ENCODE results near the gene PSME2. TPM values are rescaled to one million over a fixed set of nuclear protein-coding genes. Genes with fewer than 3 reads are reported as not detected.

The PSME2 gene
- total and polyA plus RNA-seq, 2 donors (not counting 3 experiments of a cell fraction or from before 2014, with no cell fraction given) = 66.5 to 126 TPM

DNA sequence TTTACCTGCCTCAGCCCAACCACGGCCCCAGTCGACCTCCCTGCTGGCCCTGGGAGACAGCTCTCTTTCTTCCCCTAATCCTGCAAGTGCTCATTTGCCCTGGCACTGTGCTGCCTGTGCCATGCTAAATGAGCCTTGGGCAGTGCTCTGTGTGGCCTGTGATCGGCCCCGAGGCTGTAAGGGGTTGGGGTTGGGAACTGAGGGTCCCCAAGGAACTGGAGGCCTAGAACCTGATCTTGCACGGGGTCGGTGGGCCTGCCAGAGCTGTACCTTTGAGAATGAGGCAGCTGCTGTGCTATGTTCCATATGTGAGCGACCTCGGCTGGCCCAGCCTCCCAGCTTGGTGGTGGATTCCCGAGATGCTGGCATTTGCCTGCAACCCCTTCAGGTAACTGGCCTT lies 3.7 kb upstream of the PSME2 start:
- Histone ChIP-seq H3K36me3 (ENCODE audit: control insufficient read depth in 2 of 2, extremely low read depth in 1 of 2, insufficient read depth in 2 of 2, low read length in 2 of 2) (peaks cover 5 to 25% of the 10 kb centered on the region in 2 experiments), H3K9ac (replicated peaks; ENCODE audit: extremely low read depth, insufficient read depth, low read length) (no peak overlapping the region), H3K79me2 (ENCODE audit: control insufficient read depth, insufficient read depth, low read length) (peaks cover 25% of the 10 kb centered on the region), H3K27me3 (ENCODE audit: control insufficient read depth in 2 of 2, insufficient read depth in 2 of 2, low read length in 2 of 2) (no peaks in the 10 kb centered on the region), H3K9me1 (replicated peaks; ENCODE audit: control insufficient read depth, extremely low read depth, insufficient read depth, low read length) (no peaks in the 10 kb centered on the region), H2AFZ (ENCODE audit: low read depth, low read length) (no peak overlapping the region), H3K4me1 (ENCODE audit: control insufficient read depth, extremely low read depth, insufficient read depth, low read length) (peaks cover 16% of the 10 kb centered on the region), H3K4me3 (replicated peaks in 1 of 3; ENCODE audit: insufficient read depth in 1 of 3, low read depth in 1 of 3, low read length in 3 of 3) (no peak overlapping the region), H3K27ac (ENCODE audit: insufficient read depth, low read depth, low read length) (no peak overlapping the region), H3K9me3 (replicated peaks; ENCODE audit: control insufficient read depth, insufficient read depth, low read length) (no peaks in the 10 kb centered on the region), H4K20me1 (replicated peaks; ENCODE audit: control insufficient read depth, extremely low read depth, insufficient read depth, low read length) (no peaks in the 10 kb centered on the region), H3K4me2 (ENCODE audit: insufficient read depth, low read length) (no peak overlapping the region)
- TF ChIP-seq JUN (IDR thresholded peaks at IDR 0.05; ENCODE audit: borderline replicate concordance, insufficient read depth, insufficient read length, low read depth) (no peak), GATA2 (IDR thresholded peaks at IDR 0.05; ENCODE audit: insufficient read depth, insufficient read length, low read depth, low read length) (no peak), MYC (IDR thresholded peaks at IDR 0.05; ENCODE audit: low read depth, low read length) (no peak), FOS (IDR thresholded peaks at IDR 0.05; ENCODE audit: borderline replicate concordance, insufficient read depth, low read length) (no peak), POLR2AphosphoS5 (IDR thresholded peaks at IDR 0.05; ENCODE audit: insufficient read depth, low read depth, low read length) (no peak), POLR2A (IDR thresholded peaks at IDR 0.05; ENCODE audit: low read depth, low read length) (no peak), EZH2 (IDR thresholded peaks at IDR 0.05; ENCODE audit: borderline replicate concordance, low read depth, low read length, severe bottlenecking) (no peak)
- TF ChIP-seq, protein P1, sequence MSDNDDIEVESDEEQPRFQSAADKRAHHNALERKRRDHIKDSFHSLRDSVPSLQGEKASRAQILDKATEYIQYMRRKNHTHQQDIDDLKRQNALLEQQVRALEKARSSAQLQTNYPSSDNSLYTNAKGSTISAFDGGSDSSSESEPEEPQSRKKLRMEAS (IDR thresholded peaks at IDR 0.05; ENCODE audit: insufficient read depth, insufficient read length) = no peak
- TF ChIP-seq, protein P2, sequence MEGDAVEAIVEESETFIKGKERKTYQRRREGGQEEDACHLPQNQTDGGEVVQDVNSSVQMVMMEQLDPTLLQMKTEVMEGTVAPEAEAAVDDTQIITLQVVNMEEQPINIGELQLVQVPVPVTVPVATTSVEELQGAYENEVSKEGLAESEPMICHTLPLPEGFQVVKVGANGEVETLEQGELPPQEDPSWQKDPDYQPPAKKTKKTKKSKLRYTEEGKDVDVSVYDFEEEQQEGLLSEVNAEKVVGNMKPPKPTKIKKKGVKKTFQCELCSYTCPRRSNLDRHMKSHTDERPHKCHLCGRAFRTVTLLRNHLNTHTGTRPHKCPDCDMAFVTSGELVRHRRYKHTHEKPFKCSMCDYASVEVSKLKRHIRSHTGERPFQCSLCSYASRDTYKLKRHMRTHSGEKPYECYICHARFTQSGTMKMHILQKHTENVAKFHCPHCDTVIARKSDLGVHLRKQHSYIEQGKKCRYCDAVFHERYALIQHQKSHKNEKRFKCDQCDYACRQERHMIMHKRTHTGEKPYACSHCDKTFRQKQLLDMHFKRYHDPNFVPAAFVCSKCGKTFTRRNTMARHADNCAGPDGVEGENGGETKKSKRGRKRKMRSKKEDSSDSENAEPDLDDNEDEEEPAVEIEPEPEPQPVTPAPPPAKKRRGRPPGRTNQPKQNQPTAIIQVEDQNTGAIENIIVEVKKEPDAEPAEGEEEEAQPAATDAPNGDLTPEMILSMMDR (IDR thresholded peaks at IDR 0.05; ENCODE audit: extremely low read depth in 1 of 2, insufficient read depth in 1 of 2, low read depth in 1 of 2, low read length in 2 of 2) = no peak
- ChIA-PET CTCF (interaction anchor here (7.8 kb wide), 1 partner anchor 11 kb away, joined by 63 read pairs; the partner anchor contains the start of gene IRF9), POLR2A (no interaction called here)
- dilution Hi-C loops (cut with MboI; ENCODE audit: extremely low pct_ligation_motif_present, low sequenced_read_pairs) (no loop called here), intact Hi-C loops (cut with micrococcal nuclease) (no loop called here)
- FAIRE-seq = no peak
- no peak for DNase-seq (ENCODE audit: low read depth, low spot score)
- no TSS peak for BruUV-seq (replicated peaks)
